HPDE6-E6E7 (cell line): ENCODE measurements around the gene COL27A1.

Experiments used
- DNase-seq: peaks from one replicate; pipeline ENCODE4 v3.0.0; 2011; ENCODE audit warnings: missing footprints; ENCODE audit errors: extremely low spot score

The COL27A1 gene

DNA sequence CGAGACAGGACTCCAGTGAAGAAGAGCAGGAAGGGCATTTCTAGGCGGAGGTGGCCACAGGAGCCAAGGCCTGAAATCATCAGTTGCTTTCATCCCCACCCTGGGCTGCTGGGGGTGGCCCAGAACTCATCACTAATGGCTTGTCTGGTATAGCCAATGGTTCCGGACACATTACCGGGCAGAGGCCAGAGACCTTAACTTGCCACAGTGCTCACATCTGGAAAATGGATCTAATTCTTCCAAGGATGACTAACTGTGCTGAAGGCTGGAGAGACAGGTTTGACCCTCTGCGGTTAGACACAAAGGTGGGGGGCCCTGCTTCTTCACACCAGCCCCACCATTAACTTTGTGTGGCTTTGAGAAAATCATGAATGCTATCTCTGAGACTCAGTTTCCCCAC lies 6.2 kb upstream of the COL27A1 start:
- DNase-seq: no peak

DNA sequence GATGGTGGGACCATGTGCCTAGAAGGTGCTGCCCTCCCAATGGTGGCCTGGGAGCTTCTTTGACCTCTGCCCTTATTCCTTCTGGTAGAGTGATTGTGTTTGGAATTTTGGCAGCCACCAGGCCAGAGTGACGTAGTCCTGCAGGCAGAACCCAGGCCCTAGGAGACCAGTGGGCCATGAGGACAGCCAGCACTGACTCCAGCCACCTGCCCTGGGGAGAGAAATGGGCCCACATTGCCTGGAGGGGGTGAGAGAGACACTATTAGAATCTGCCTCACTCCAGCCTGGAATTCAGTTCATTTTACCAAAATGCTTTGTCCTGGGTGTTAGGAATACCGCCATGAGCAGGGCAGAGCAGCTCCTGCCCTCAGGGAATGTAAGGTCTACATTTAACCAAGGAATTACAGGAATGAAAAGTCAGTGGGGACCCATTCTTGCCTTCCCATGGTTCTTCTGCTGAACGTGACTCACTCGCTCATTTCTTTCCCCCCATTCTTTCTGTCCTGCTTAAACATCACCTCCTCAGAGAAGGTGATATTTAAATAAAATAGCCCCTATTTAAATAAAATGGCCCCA lies 5.5 kb upstream of the COL27A1 start:
- DNase-seq: no peak

DNA sequence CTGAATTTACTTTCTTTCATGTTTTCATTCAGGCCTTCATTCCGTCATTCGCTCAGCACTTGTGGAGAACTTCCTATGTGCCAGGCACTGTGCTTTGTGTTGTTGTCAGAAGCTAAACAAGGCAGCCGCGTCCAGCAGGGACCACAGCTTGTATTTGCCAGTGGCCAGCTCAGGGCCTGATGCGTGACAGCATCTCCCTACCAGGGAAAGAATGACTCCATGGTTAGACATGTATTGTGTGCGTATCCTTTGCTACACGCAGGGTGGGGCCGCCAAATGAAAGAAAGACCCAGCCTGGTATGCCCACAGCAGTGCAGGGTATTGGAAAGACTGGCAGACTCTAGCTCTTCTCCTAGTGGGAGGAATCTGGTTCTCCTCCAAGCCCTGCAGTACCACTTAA lies 4.7 kb upstream of the COL27A1 start:
- no peak for DNase-seq

DNA sequence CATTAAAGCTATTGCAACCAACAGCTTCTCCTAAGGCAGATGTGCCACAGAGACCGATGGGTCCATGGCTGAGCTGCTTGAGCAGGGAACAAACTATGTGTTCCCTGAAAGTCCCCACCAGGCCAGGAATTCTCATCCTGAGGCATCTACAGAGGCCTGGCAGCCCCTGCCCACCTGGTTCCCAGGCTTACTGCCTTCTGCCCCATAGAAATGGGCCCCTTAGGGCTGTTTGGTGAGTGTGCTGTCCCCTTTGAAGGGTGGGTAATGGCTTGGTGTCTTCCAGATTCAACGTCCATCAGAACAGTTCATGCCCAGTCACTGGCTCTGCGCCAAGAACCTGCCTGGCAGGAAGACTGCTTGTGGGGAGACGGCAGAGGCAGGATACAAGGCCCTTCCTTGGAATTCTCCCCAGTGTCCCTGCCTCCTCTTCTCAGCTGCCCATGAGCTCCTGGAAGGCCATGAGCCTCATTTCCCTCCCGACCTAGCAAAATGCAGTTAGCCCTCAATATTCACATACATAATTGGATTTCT lies 3.8 kb upstream of the COL27A1 start:
- no peak for DNase-seq

- DNase-seq: no peak
These were observed 1.4 kb upstream of the COL27A1 start for GRCh38 chr9:114153761-114154599.

DNA sequence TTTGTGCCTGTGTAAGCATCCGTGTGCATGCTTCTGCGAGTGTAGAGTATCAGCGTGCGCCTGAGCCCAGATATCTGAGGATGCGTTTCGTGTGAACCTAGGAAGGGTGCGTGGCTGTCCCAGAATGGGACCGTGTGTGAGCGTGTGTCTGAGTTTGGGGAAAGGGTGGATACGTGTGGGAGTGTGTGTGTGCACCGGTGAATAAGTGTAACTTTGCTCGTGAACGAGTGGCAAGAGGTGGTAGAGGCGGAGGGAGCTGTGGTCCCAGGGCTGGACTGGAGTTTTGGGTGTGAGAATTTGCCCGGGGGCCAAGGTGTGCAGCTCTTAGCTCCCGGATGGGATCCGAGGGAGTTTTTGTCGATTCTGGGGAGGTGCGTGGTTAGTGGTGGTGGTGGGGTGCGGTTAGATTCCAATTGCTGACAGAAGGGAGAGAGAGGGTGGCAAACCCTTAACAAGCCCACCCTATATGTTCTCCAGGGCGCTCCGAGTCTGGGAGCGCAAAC lies 686 bp upstream of the COL27A1 start:
- DNase-seq: no peak

DNA sequence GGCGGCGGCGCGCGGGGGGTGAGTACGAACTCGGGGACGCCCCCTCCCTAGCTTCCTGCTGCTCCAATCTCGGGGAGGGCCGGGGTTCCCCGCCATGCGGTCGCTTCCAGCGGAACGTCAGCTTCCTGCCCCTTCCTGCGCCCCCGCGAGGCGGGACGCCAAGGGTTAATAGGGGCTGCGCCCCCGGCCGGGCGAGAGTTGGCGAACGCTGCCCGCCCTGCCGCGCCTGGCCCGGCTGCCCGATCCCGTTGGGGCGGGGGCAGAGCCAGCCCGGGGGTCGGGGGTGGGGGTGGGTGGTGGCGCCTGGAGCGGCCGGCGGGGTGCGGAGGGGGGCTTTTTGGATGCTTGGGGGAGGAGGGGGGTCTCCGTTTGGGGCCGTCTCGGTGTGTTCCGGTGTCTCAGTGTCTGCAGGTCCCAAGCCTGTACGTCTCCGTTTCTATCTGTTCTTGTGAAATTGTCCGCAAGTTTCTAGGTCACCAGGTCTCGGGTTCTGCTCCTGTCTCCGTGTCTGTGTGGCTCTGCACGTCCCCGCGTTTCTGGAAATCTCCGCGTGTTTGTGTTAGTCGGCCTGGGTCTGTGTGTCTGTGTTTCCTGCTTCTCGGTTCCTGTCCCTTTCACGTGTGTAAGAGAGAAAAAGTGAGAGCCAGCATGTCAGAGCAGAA lies 789 bp downstream of the COL27A1 start:
- DNase-seq: no peak

GRCh38 chr9:114156657-114157421 lies 1.5 kb downstream of the COL27A1 start:
- peak; percentile 41 for DNase-seq

GRCh38 chr9:114157516-114158176 lies 2.3 kb downstream of the COL27A1 start:
- DNase-seq: no peak

DNA sequence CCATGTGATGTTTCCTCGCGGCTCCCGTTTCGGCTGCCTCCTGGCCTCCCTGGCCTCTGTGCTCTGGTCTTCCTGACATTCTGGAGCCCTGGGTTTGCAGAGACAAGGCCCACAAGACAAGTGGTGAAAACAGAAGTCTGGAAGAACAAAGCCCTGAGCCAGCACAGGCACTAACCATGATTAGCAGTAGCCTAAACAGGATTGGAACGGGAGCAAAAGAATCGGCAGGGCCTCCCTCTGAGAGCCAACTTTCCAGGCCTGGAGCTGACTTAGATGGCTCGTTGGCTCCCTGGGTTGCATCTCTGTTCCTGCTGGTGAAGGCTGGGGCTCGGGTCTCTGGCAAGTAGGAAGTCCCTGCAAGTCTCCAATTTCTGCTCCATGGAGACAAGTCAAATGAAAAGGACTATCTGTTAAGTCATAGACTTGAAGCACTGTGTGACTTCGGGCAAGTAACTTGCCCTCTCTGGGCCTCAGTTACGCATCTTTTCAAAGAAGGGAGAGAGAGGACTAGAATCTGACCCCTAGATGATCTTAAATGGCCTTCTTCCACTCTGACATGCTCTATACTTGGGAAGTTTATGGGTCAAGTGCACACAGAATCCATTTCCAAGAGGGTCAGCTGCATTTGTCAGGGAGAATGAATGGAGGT lies 3.3 kb downstream of the COL27A1 start:
- DNase-seq: no peak

- DNase-seq: no peak
These were observed 4.4 kb downstream of the COL27A1 start for GRCh38 chr9:114159691-114160090.

DNA sequence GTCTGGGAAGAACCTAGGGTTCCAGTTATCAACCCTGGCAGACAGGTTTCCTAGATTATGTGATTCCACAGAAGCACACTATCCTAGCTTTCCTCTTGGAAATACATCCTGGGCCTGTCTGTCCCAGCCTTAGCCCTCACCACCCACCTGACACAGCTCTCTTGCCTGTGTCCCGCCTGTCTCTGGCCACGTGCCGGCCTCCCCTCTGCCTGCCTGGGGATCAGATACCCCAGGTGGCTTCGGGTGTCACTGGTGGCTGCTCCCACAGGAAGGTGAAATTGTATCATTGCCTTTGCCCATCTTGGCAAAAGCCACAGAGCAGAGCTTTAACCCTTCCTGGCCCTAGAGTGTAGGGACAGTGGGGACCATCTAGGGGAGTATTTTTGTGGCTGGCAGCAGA lies 6.2 kb downstream of the COL27A1 start:
- DNase-seq: no peak

- peak; percentile 48 for DNase-seq
These were observed 8.2 kb downstream of the COL27A1 start for GRCh38 chr9:114163517-114163951.

GRCh38 chr9:114164191-114164794 lies 9.0 kb downstream of the COL27A1 start:
- peak; percentile 27 for DNase-seq

- DNase-seq: no peak
These were observed 10.2 kb downstream of the COL27A1 start for GRCh38 chr9:114165407-114166102.

DNA sequence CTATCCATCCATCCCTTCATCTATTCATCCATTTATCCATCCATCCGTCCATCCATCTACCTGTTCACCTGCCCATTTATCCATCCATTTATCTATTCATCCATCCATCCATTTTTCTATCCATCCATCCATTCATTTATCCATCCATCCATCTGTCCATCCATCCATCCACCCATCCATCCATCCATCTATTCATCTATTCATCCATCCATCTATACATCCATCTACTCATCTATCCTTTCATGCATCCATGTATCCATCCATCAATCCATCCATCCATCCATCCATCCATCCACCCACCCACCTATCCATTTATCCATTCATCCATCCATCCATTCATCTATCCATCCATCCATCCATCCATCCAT lies 10.8 kb downstream of the COL27A1 start:
- no peak for DNase-seq

DNA sequence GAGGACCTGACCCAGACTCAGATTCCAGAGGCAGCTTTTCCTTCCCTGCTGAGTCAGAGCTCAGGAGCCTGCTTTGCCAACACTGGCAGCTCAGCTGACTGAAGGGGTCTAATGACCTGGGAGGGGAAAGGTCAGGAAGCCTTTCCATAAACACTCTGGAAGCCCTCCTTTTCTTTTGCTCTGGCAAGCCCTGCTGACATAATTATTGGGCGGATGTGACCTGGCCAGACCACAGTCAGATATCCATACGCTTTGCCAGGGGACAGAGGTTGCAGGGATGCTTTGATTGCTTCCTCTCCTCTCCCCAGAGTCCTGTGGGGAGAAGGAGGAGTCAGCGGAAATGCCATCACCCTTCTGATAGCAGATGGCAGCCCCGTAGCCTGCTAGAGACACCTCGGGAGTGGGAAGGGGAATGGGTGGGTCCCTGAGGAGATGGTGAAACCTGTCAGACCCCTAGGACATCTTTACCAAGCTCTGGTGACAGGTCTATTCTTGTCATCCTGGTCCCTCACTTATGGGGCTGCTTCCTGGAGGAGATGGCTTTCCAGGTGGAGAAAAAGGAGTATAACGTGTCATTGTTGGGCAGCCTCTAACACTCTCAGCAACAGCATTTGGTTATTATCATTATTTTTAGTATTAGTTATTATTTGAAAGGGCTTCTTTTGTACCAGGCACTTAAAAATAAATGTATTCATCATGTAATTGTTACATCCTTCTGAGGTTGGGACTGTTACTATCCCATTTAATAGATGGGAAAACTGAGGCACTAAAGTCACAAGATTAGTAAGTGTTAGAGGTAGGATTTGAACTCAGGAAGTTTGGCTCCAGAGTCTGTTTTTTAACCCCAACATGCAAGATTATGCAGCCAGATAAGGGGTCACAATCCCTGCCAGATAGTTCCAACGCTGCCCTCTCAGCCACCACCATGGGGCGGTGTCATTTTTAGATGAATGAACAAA lies 11.6 kb downstream of the COL27A1 start:
- no peak for DNase-seq

DNA sequence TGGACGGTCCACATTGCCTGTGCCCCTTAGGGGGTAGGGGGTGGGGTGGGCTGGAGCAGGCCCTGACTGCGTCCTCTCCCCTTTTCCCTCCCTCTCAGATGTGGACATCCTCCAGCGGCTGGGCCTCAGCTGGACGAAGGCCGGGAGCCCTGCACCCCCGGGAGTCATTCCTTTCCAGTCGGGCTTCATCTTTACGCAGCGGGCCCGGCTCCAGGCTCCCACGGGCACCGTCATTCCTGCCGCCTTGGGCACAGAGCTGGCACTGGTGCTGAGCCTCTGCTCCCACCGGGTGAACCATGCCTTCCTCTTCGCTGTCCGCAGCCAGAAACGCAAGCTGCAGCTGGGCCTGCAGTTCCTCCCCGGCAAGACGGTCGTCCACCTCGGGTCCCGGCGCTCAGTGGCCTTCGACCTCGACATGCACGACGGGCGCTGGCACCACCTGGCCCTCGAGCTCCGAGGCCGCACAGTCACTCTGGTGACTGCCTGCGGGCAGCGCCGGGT lies 12.3 kb downstream of the COL27A1 start:
- no peak for DNase-seq
